GM12891 (cell line): ENCODE data around the gene TIAM1.

Source experiments
- POLR2AphosphoS5 ChIP-seq: IDR thresholded peaks from 2 replicates; pipeline ENCODE4 v1.6.1; 2011; ENCODE audit warnings: low read depth, low read length, control low read depth
- TAF1 ChIP-seq: IDR thresholded peaks from 2 replicates; pipeline ENCODE4 v1.6.1; 2011; ENCODE audit warnings: low read depth, low read length, control low read depth

- no peak for TF ChIP-seq TAF1
- no peak for TF ChIP-seq POLR2AphosphoS5
Observed at GRCh38 chr21:31260790-31261189, 83.3 kb downstream of the TIAM1 start.
